GM18508 (cell line): ENCODE measurements around the gene RAB14.

Experiments used
- ATAC-seq: cut with Tn5 transposase; IDR thresholded peaks from one replicate; pipeline ENCODE4 v1.9.1; 2021; ENCODE audit warnings: moderate number of reproducible peaks; ENCODE audit not compliant: insufficient read depth, unreplicated experiment

RAB14 gene

DNA sequence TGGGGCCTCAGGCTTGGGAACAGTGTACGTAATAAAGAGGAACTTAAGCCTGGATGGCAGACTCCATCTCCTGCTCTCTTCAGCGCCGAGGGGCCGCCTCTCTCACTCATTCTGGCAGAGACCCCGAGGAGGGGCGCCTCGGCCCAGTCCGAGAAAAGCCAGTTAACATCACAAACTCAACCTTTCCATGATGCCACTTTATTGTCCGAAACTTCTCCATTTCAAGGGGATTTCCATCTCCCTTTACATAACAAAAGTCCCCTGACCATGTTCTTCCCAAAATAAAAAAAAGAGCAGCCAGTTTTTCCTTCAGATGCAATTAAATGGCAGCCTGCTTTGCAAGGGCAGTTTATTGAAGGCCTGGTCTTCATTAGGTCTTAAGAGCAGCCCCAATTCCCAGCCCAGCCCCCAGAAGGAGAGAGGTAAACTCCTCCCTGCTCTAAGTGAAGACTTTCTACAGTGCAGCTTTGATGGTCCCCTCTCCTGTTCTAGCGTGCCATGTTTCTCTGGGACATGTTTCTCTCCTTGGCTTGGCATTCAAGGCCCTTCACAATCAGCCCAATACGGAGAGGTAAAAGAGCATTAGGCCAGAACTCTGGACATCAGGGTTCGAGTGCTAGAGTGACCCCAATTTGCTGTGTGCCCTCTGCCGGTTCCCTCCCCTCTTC lies 19.5 kb upstream of the RAB14 start:
- ATAC-seq = no peak

DNA sequence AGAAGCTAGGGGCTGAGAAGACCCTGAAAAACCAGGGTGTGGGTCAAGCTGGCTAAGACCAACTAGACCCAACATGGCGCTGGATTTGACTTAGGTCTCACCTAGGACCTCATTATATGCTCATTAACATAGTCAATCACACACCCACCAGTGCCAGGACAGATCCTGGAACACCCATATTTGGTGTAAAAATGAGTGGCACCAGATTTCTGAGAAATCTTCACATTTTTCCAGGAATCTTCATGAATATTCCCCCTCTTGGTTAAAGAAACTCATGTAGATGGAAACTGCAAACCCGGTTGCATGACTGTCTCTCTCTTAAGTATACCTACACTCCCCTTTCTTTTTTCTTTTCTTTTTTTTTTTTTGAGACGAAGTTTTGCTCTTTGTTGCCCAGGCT lies 17.9 kb upstream of the RAB14 start:
- no peak for ATAC-seq

DNA sequence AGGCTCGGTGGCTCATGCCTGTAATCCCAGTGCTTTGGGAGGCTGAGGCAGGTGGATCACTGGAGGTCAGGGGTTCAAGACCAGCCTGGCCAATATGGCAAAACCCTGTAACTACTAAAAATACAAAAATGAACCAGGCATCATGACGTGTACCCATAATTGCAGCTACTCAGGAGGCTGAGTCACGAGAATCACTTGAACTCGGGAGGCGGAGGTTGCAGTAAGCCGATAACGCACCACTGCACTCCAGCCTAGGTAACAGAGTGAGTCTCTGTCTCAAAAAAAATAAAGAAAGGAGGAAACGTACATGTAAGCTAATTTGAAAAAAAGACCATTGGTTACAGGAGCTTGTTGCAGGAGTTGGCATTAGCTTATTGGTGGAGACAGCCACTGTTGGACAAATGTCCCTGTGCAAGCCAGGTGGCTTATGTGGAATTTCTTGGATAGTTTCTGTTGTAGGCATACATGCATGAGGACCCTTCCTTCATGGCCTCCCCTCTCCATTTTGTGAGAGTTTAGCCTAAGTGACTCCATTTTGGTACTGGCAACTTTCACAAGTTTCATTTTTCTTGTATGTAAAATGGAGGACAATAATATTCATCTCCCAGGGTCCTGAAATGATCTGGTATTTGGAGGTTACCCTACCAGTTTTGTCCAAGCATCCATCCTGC lies 16.8 kb upstream of the RAB14 start:
- no peak for ATAC-seq

DNA sequence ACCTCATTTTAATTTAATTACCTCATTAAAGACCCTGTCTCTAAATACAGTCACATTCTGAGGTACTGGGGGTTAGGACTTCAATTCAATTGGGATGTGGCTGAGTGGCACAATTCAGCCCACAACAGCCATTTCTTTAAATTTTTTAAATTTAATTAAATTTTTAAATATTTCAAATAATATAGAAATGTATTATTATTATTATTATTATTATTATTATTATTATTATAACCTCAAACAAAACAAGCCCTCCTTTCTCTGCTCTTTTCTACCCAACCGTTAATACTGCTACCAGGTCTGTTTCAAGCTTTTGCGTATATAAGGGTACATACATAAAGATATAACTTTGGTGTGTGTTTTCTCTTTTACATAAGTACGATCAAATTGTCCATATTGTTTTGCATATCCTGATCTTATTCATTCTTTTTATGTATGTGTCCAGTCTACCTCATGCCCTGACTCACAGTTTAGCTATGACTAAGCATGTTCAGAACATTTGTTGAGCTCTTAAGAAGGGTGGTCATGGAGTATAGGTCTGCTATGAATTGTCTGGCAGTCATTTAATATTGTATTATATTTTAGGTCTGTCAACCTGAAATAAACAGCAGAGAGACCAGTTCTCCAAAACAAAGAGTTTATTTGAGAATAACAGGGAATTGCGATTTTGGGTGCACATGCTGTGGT lies 16.1 kb upstream of the RAB14 start:
- ATAC-seq = no peak

DNA sequence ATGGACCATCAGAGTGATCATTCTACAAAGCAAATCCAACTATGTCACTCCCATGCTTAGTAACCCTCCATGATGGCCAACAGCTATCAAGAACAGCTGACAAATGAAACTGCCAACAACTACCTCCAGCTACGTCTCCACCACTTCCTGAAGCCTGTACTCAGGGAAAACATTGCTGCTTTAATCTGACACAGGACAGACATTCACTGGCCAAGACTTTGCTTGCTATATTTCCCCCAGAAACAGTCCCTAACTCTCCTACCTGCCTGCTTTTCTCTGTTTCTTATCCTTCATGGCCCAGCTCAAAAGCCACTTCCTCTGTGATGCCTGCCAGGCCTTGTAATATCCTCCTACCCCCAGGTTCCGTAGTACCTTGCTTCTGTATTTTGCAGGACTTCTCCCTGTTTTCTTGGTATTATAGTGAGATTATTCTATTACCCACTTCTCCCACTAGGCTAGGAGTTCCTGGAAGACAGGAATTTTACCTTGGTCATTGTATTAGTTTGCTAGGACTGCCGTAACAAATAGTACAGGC lies 14.7 kb upstream of the RAB14 start:
- ATAC-seq = no peak

DNA sequence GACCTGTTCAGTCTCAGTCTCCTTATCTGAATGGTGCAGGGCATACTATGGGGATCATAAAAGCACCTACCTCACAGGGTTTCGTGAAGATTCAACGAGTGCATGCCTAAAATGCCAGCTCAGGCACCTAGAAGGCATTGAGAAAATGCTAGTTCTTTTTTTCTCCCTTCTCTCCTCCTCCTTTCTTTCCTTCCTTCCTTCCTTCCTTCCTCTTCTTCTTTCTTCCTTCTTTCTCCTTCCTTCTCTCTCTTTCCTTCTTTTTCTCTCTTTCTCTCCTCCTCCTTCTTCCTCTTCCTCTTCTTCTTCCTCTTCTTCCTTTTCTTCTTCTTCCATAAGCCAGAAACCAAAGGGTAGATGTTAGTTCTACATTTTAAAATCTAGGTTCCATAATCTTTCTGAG lies 12.3 kb upstream of the RAB14 start:
- no peak for ATAC-seq

DNA sequence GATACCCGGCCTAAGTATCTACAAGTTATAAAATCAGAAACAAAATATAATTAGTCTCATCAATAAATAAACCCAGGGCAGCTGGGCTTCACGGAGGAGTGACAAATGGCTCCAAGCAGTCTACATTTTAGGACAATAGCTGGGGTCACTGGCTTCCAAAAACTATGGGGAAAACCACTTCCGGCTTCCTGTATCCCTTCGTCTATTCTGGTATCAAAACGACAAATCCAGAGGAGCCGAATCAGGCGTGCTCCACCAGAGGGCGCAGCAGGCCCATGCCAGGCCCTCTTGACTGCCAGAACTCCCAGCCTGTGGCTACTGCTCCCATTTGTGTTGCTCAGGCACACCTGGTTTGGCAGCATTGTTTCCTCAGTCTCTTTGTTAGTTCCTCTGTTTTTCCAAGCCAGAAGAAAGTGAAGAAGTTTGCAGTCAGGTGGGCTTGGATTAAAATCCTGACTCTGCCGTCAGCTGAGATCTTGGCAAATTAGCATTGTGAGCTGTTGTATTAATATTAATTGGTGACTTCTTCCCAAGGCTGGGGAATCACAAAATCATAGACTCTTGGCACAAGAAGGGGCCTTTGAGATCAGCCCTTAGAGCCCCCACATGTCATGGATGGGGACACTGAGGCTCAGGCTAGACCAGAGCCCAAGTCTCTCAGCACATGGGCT lies 11.6 kb upstream of the RAB14 start:
- ATAC-seq = no peak

DNA sequence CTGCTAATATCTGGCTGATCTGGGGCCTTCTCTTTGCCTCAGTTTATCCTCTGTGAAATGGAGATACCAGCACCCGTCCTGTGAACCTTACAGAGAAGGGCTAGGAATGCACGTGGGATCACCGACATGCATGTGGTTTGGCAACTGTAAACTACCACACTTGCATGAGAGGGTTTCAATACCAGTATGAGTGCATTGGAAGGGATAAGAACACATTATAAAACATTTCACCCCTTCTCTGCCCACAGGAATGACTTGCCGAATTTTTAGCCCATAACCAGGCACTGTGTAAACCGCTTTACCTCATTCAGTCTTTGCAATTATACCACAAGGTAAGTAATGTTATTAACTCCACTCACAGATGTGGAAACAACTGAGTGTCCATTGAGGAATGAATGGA lies 8.9 kb upstream of the RAB14 start:
- ATAC-seq = no peak

DNA sequence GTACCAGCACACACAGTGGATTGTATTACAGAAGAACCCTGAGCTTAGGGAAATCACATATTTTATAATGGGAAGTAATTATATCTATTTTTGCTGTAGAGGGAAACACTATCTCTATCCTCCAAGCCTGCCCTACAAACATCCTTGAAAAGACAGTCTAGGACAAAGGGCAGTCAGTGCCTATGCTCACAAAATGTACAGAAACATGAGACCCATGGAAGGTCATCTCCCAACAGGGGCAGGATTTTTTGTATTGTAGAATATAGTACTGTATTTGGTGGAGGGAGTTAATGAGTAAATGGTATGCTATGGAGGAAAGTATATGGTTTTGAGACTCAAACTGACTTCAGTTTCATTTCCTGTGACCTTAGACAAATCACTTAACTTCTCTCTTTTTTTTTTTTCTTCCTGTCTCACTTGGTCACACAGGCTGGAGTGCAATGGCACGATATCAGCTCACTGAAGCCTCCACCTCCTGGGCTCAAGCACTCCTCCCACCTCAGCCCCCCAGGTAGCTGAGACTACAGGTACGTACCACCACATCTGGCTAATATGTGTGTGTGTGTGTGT lies 5.8 kb upstream of the RAB14 start:
- peak; percentile 72 for ATAC-seq

DNA sequence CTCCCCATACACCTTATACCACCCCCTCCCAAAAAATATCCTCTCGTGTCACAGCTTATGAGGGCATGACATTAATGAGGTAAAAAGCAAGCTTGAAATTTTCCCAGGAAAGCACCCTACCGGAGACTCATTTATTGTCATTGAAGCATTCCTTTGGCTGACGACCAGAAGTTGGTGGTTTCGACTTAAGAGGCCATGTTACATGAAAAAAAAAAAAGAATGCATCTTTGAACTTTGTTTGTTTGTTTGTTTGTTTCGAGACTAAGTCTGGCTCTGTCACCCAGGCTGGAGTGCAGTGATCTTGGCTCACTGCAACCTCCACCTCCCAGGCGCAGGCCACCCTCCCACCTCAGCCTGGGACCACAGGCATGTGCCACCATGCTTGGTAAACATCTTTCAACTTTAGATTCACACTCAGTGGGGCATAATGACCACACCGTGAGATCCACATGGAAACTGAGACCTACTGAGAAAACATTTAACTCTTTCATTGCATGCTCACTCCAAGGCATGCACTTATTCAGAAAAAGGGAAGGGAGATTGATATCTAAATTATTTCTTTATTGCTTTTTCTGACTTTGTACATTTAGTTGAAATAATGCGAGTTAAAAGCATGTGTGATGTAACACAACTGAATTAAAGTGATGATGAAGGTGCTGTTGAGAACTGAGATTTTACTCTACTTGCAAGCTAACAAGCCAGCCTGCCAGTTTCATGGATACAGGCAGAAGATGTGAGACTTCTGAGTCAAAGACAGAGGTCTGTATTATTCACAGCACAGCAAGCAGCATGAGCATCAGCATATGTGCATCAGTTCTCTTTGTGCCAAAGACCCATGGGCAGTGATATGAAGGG lies 5.1 kb upstream of the RAB14 start:
- peak; percentile 5 for ATAC-seq

DNA sequence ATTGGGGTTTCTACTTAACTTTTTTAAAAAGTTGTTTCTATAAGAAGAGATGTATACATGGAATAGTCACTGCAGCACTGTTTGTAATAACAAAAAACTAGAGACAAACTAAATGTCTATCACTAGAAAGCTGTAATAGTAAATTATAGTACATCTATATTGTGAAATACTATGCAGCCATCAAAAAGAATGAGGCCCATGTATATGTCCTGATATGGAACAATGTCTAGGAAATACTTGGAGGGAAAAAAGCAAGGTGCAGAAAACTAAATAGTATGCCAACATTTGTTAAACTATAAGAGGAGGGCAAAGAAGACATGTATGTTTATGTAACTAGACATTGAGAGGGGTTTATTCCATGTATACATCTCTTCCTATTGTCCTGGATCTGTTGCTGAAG lies 2.9 kb upstream of the RAB14 start:
- no peak for ATAC-seq

DNA sequence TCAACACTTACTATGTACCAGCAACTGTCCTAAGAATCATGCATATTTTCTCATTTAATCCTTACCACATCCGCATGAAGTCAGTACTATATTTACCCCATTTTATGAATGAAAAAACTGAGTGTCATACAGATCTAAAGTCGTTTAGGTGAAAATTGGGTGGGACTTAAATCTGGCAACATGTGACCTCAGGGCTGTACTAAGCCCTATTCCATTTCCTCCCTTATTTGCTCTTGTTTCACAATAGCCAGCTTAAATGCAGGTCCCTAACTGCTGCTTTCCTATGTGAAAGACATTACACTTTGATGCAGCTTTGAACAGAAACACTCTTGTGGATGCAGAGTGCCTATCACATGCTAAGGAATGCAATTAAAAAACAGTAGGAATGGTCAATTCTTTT lies 2.5 kb upstream of the RAB14 start:
- ATAC-seq = no peak

DNA sequence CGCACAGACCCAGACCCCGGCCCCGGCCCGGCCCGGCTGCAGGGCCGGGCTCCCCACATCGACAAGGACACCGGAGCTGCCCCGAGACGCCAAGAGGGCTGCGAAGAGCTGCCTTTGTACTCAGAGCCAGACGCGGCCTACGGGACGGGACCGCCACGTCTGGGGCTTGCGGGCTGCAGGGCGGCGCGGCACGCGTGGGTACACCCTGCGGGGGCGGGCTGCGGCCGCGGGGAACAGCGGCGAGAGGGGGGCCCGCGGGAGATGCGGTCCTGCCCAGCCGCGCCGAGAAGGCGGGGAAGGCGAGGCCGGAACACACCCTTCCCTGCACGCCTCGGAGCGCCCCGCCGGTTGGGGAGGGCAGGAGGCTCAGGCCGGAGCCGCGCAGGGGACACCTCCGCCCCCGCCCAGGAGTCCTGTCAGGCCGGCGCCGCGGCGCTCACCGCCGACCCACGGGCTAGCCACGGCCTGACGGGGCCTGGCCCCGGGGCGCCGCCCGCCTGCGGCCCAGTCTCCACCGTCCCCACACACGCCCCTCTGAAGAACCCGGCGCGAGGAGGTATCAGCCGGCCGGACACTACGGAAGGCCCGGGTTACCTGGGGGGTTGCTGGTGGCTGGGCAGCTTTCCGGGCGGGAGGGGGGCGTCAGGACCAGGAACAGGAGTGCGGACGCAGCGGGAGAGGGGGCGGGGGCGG lies 478 bp downstream of the RAB14 start:
- ATAC-seq = peak; percentile 2

DNA sequence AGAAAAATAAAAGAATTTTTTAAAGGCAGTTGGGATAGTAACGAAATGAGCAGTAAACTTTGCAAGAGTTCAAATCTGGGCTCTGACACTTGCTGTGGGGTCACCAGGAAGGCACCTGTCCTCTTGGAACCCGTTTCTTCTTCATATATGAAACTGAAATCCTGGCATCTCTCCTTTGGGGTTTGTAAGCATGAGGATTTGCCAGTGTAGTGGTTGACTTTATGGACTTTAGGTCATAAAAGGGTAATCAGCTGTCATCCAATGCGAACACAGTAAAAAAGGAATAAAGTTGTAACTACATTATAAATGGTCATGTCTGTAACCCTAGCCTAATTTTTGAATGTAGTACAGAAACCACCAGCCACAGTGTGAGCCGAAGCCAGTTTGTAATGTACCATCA lies 1.3 kb downstream of the RAB14 start:
- ATAC-seq = no peak

DNA sequence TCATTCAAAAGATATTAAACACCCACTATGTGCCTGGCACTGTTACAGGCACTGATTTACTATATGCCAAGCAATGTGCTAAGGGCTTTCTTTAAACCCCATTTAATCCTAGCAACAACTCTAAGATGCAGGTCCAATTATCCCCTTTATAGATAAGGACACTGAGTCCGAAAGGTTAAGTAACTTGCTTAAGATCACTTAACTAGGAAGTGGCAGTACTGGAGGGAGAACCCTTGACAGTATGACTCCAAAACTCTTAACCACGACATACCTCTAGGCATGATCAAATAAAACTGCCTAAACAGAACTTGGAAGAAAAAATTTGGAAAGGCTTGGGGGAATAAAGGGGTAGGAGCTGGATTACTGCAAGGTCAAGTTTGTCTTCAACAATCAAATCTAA lies 1.7 kb downstream of the RAB14 start:
- ATAC-seq = no peak

DNA sequence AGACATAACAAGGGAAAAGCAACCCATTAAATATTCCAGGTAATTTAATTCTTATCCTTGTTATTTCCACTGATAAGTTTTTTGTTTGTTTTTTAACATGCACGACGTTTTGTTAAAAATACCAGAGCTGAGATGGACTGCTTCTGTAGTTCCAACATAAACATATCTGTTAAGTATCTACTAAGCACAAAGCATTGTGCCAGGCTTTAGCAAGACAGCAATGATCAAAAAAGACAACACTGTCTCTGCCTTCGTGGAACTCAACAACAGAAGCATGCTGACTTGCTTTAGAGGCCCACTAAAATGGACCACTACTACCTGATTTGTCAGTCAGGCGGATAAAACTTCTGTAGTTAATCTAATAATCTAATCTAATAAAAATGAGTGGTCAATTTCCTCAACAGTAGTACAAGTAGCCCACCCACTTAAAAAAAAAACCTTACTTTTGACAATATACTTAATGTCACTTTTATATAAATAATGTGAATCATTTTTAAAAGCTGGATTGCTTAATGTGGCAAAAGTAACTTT lies 3.1 kb downstream of the RAB14 start:
- ATAC-seq = no peak

DNA sequence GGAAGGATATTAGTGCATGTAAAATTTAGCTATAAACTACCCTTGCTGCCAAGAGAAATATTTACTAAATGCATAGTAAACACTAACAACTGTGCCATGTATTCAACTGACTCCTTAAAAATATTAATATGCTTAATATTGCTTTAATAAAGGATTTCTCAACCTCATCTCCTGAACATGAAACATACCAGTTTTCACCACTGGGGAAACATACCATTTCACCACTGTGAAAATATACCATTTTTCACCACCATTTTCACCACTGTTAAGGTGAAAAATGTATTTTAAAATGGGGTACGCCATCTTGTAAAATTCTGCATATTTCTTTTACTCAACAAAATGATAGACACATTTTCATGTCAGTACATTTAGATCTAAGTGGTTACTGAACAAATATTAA lies 4.5 kb downstream of the RAB14 start:
- no peak for ATAC-seq

DNA sequence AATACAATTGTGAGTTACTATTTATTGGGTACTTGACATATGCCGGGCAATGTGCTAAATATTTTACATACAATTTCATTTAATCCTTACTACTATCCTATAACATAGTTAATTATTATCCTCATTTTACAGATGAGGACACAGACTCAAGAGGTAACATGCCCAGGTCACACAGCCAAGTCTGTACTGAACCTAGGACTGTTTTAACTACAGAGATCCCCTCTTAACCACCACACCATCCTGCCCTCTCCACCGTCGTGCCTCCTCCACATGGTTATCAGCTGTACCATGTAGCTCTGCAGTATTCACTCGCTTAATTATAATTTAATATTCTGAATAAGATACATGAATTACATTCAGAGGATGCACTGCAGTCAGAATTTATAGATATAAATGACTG lies 5.3 kb downstream of the RAB14 start:
- ATAC-seq = no peak

DNA sequence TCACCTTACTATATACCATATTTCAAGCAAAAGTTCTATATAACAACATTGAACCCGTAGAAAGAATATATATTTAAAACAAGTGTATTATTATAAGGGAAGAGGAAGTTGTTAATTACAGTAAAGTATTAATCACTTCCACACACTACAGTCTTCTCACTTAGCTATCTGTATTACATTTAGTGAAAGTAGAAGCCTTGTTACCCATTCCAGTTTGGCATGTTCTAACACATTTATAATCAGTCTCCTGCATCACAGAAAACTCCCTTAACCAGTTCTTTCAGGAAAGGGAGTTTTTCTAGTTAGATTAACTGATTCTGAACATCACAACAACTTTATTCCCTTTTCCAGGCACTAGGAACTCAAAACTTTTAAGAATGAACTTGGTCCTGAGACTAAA lies 6.9 kb downstream of the RAB14 start:
- no peak for ATAC-seq
